Fibroblast of villous mesenchyme (primary cell): ENCODE results near the gene SON. TPM values are rescaled to one million over a fixed set of nuclear protein-coding genes. Genes with fewer than 3 reads are reported as not detected.
A peak's percentile ranks its signal among the peaks of the same experiment; 100 is the strongest.
"Not testable (repeated sequence)": the region's sequence is repeated elsewhere in the genome, so short reads cannot be mapped to it uniquely, and the experiment has no call there.

ENCODE experiments used
- DNase-seq: peaks from one replicate; pipeline ENCODE4 v3.0.0-alpha.2; 2010; ENCODE audit warnings: low read depth
- H3K4me3 ChIP-seq: 2 replicates; pipeline ENCODE4 v1.5.1; 2011; ENCODE audit warnings: low read depth, mild to moderate bottlenecking, low read length
- total RNA-seq: library from RNA; depleted of rRNA; stranded (reverse); fragments of >200 nt; gene quantifications from 2 replicates; pipeline ENCODE4 v1.2.3, GENCODE V29; 2012
- TF ChIP-seq, protein P1 (sequence below): IDR thresholded peaks from 2 replicates; pipeline ENCODE4 v1.5.1; 2012; ENCODE audit warnings: low read depth, mild to moderate bottlenecking, low read length; ENCODE audit not compliant: insufficient read depth

The SON gene
- total RNA-seq, 1 donor: 134 TPM

- H3K4me3 ChIP-seq: no peak overlapping the region
- TF ChIP-seq, protein P1, sequence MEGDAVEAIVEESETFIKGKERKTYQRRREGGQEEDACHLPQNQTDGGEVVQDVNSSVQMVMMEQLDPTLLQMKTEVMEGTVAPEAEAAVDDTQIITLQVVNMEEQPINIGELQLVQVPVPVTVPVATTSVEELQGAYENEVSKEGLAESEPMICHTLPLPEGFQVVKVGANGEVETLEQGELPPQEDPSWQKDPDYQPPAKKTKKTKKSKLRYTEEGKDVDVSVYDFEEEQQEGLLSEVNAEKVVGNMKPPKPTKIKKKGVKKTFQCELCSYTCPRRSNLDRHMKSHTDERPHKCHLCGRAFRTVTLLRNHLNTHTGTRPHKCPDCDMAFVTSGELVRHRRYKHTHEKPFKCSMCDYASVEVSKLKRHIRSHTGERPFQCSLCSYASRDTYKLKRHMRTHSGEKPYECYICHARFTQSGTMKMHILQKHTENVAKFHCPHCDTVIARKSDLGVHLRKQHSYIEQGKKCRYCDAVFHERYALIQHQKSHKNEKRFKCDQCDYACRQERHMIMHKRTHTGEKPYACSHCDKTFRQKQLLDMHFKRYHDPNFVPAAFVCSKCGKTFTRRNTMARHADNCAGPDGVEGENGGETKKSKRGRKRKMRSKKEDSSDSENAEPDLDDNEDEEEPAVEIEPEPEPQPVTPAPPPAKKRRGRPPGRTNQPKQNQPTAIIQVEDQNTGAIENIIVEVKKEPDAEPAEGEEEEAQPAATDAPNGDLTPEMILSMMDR: no peak
- DNase-seq: no peak
Measured at GRCh38 chr21:33569991-33570390, 27.2 kb downstream of the SON start.

DNA sequence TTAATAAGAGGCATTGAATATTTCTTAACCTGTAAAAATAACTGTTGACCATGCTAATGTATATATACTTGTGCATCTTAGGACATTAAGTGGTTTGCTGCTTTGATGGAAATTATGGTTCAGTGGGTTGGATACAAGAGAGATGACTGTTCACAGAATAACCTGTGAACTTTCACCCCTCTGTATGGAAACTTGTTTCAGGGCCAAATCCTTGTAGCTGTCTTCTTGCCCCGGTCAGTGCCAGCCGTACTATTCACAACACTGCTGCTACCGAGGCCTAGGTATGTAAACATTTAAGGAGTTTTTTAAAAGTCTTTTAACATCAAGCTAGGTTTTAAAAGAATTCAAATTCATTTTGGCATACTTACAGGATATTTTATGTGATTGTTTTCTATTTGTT, 29.5 kb downstream of the SON start:
- TF ChIP-seq, protein P1: no peak
- no peak overlapping the region for H3K4me3 ChIP-seq
- DNase-seq: peak; percentile 30

GRCh38 chr21:33576741-33577141, 33.9 kb downstream of the SON start:
- DNase-seq: peak; percentile 34
- H3K4me3 ChIP-seq: not testable (repeated sequence)

GRCh38 chr21:33578214-33578613, 35.4 kb downstream of the SON start:
- no peak overlapping the region for H3K4me3 ChIP-seq
- peak; percentile 29 for DNase-seq
- TF ChIP-seq, protein P1: no peak

DNA sequence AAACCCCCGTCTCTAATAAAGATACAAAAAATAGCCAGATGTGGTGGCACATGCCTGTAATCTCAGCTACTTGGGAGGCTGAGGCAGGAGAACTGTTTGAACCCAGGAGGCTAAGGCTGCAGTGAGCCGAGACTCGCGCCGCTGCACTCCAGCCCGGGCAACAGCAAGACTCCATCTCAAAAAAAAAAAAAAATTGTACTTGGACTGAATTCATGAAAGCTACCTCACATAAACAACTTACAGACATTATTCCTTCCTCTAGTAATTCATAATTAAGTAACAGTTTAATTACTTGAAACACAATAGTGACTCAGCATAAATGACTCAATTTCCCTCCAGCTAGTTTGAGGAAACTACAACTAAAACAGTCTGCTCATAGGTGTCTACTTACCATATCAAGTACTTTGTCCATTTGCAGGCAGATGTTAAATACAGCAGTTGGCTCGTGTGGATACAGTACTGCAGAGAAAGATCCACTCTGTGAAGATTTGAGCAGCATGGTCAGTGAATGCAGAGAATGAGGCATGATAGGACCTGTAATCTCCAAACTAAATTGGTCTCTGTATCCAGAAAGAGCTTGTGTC, 36.2 kb downstream of the SON start:
- DNase-seq: peak; percentile 68
- H3K4me3 ChIP-seq: no peak overlapping the region
- TF ChIP-seq, protein P1: no peak

- DNase-seq: no peak
- TF ChIP-seq, protein P1: no peak
- H3K4me3 ChIP-seq: no peak overlapping the region
Measured at GRCh38 chr21:33584455-33584854, 41.6 kb downstream of the SON start.

GRCh38 chr21:33586927-33587326, 44.1 kb downstream of the SON start:
- TF ChIP-seq, protein P1: no peak
- DNase-seq: no peak
- peak overlapping the region; percentile 90 for H3K4me3 ChIP-seq
